WTC11 (cell line): ENCODE measurements around the gene SENP1. TPM values are rescaled to one million over a fixed set of nuclear protein-coding genes. Genes with fewer than 3 reads are reported as not detected.

Source experiments
- ATAC-seq: fragments of 200-7000 bp; cut with Tn5 transposase; 2 replicates; pipeline ENCODE4 v1.10.0; 2021; ENCODE audit warnings: mild to moderate bottlenecking, moderate library complexity
- CTCF ChIA-PET: fragments of 300-600 bp; sonication (Branson Sonifier 250); formaldehyde crosslinking; loops from one replicate; lab custom pipeline; 2021; ENCODE audit warnings: antibody characterized with exemption; lab: Charles Lee
- POLR2A ChIA-PET: fragments of 350-600 bp; sonication (Branson Sonifier 250); formaldehyde crosslinking; loops from one replicate; lab custom pipeline; 2021; ENCODE audit warnings: antibody characterized with exemption; lab: Charles Lee
- DNase-seq: peaks from one replicate; pipeline ENCODE4 v3.0.0; 2021; ENCODE audit warnings: low spot score
- H3K27ac Mint-ChIP-seq: 2 replicates; pipeline ENCODE4 v1.8.0; 2021; ENCODE audit warnings: mixed read lengths
- H3K27me3 Mint-ChIP-seq: 2 replicates; pipeline ENCODE4 v1.8.0; 2021; ENCODE audit warnings: low read depth, mild to moderate bottlenecking, moderate library complexity, mixed read lengths
- H3K36me3 Mint-ChIP-seq: 2 replicates; pipeline ENCODE4 v1.8.0; 2021; ENCODE audit warnings: mixed read lengths
- H3K4me1 Mint-ChIP-seq: 2 replicates; pipeline ENCODE4 v1.8.0; 2022; ENCODE audit warnings: mixed read lengths
- H3K4me3 Mint-ChIP-seq: 2 replicates; pipeline ENCODE4 v1.8.0; 2021; ENCODE audit warnings: mild to moderate bottlenecking, moderate library complexity, mixed read lengths
- H3K9me3 Mint-ChIP-seq: 2 replicates; pipeline ENCODE4 v1.8.0; 2021; ENCODE audit warnings: mixed read lengths
- ARID4B ChIP-seq: sonication (generic); formaldehyde crosslinking; IDR thresholded peaks from 2 replicates; pipeline ENCODE4 v1.8.0; 2023; ENCODE audit warnings: missing genetic modification reagents, mild to moderate bottlenecking, borderline replicate concordance
- ATF2 ChIP-seq: sonication (generic); formaldehyde crosslinking; IDR thresholded peaks from 2 replicates; pipeline ENCODE4 v1.8.1; 2022; ENCODE audit warnings: low read depth, missing genetic modification reagents, borderline replicate concordance
- ERG ChIP-seq: fragments of 250-450 bp; sonication (Bioruptor Pico); IDR thresholded peaks from 2 replicates; pipeline ENCODE4 v1.8.0; 2021; ENCODE audit warnings: mild to moderate bottlenecking
- FOXP1 ChIP-seq: sonication (generic); formaldehyde crosslinking; IDR thresholded peaks from 2 replicates; pipeline ENCODE4 v1.8.0; 2022; ENCODE audit warnings: missing genetic modification reagents, mild to moderate bottlenecking, moderate library complexity, borderline replicate concordance
- GABPB1 ChIP-seq: sonication (generic); formaldehyde crosslinking; IDR thresholded peaks from 2 replicates; pipeline ENCODE4 v1.8.1; 2023; ENCODE audit warnings: mild to moderate bottlenecking, missing genetic modification reagents
- GRHL2 ChIP-seq: fragments of 250-450 bp; sonication (Bioruptor Pico); IDR thresholded peaks from 2 replicates; pipeline ENCODE4 v1.8.0; 2022; ENCODE audit warnings: mild to moderate bottlenecking, moderate library complexity; ENCODE audit not compliant: insufficient replicate concordance, severe bottlenecking
- GTF2I ChIP-seq: fragments of 250-450 bp; sonication (Bioruptor Pico); conservative IDR thresholded peaks from 2 replicates; pipeline ENCODE4 v1.4.0; 2021; ENCODE audit warnings: mild to moderate bottlenecking
- JUN ChIP-seq: sonication (generic); formaldehyde crosslinking; IDR thresholded peaks from 2 replicates; pipeline ENCODE4 v1.8.0; 2023; ENCODE audit warnings: mild to moderate bottlenecking, missing genetic modification reagents
- NFATC4 ChIP-seq: fragments of 250-450 bp; sonication (Bioruptor Pico); IDR thresholded peaks from 2 replicates; pipeline ENCODE4 v1.9.0; 2021; ENCODE audit warnings: mild to moderate bottlenecking
- TCF7 ChIP-seq: sonication (generic); formaldehyde crosslinking; IDR thresholded peaks from 2 replicates; pipeline ENCODE4 v1.8.0; 2022; ENCODE audit warnings: mild to moderate bottlenecking, low read depth, missing genetic modification reagents, moderate library complexity
- USF2 ChIP-seq: sonication (generic); formaldehyde crosslinking; IDR thresholded peaks from 2 replicates; pipeline ENCODE4 v1.8.1; 2023; ENCODE audit warnings: mild to moderate bottlenecking, missing genetic modification reagents, moderate library complexity
- ZBTB21 ChIP-seq: sonication (generic); formaldehyde crosslinking; IDR thresholded peaks from 2 replicates; pipeline ENCODE4 v1.8.1; 2023; ENCODE audit warnings: mild to moderate bottlenecking, missing genetic modification reagents, borderline replicate concordance
- ZBTB43 ChIP-seq: sonication (generic); formaldehyde crosslinking; IDR thresholded peaks from 2 replicates; pipeline ENCODE4 v1.8.1; 2023; ENCODE audit warnings: mild to moderate bottlenecking, missing genetic modification reagents
- ZMAT4 ChIP-seq: fragments of 250-450 bp; sonication (Bioruptor Pico); IDR thresholded peaks from 2 replicates; pipeline ENCODE4 v1.9.0; 2021; ENCODE audit warnings: mild to moderate bottlenecking
- ZNF138 ChIP-seq: sonication (generic); formaldehyde crosslinking; conservative IDR thresholded peaks from 2 replicates; pipeline ENCODE4 v1.8.1; 2022; ENCODE audit warnings: mild to moderate bottlenecking, moderate library complexity, missing genetic modification reagents
- ZNF263 ChIP-seq: sonication (generic); formaldehyde crosslinking; IDR thresholded peaks from 2 replicates; pipeline ENCODE4 v1.8.1; 2022; ENCODE audit warnings: low read depth, mild to moderate bottlenecking, moderate library complexity, missing genetic modification reagents
- ZNF396 ChIP-seq: fragments of 250-450 bp; sonication (Bioruptor Pico); IDR thresholded peaks from 2 replicates; pipeline ENCODE4 v1.8.0; 2021; ENCODE audit warnings: mild to moderate bottlenecking, moderate library complexity, borderline replicate concordance
- ZNF671 ChIP-seq: fragments of 250-450 bp; sonication (Bioruptor Pico); IDR thresholded peaks from 2 replicates; pipeline ENCODE4 v1.8.0; 2021; ENCODE audit warnings: mild to moderate bottlenecking
- total RNA-seq: library from RNA; stranded (reverse); gene quantifications from 3 replicates; pipeline ENCODE4 v1.2.3, GENCODE V29; 2021

Gene SENP1
- total RNA-seq, 1 experiment from 2014 or later, result 20.4 TPM

GRCh38 chr12:48010366-48010970, 95.4 kb downstream of the SENP1 start (continued):
- TF ChIP-seq NFATC4 (CRISPR knock-in tag) (no peak), ZMAT4 (no peak), FOXP1 (CRISPR knock-in tag) (no peak), TCF7 (CRISPR knock-in tag) (no peak), ZBTB21 (CRISPR knock-in tag) (no peak), GTF2I (no peak)

GRCh38 chr12:48009471-48009870, 96.4 kb downstream of the SENP1 start:
- H3K27me3 Mint-ChIP-seq, result peaks cover 100% of the 10 kb centered on the region
- no peak for TF ChIP-seq USF2
- TF ChIP-seq ATF2 (CRISPR knock-in tag), result no peak
- TF ChIP-seq JUN (CRISPR knock-in tag), result no peak
- TF ChIP-seq ZNF138 (CRISPR knock-in tag), result no peak
- no peak for TF ChIP-seq ERG (CRISPR knock-in tag)
- TF ChIP-seq GABPB1, result no peak
- TF ChIP-seq ZBTB43, result no peak
- TF ChIP-seq ARID4B (CRISPR knock-in tag), result no peak
- TF ChIP-seq ZNF671 (CRISPR knock-in tag), result no peak
- TF ChIP-seq ZNF396, result no peak
- no peak for TF ChIP-seq ZNF263 (CRISPR knock-in tag)
- TF ChIP-seq GRHL2 (CRISPR knock-in tag), result no peak
- TF ChIP-seq, all 79 proteins: peak for 0
- DNase-seq (no peak), ATAC-seq (no peak)
- H3K4me3 Mint-ChIP-seq, result no peak overlapping the region
- H3K9me3 Mint-ChIP-seq, result no peaks in the 10 kb centered on the region
- ChIA-PET CTCF (no interaction called here), POLR2A (no interaction called here)
- H3K27ac Mint-ChIP-seq, result no peak overlapping the region
- peaks cover 12% of the 10 kb centered on the region for H3K4me1 Mint-ChIP-seq
- H3K36me3 Mint-ChIP-seq, result no peaks in the 10 kb centered on the region
